ENCODE data around the gene USP49. TPM values are rescaled to one million over a fixed set of nuclear protein-coding genes. Genes with fewer than 3 reads are reported as not detected.

The USP49 gene
- total and polyA plus RNA-seq, 11 donors: 0.87 to 3.4 (median 1.7) TPM

DNA sequence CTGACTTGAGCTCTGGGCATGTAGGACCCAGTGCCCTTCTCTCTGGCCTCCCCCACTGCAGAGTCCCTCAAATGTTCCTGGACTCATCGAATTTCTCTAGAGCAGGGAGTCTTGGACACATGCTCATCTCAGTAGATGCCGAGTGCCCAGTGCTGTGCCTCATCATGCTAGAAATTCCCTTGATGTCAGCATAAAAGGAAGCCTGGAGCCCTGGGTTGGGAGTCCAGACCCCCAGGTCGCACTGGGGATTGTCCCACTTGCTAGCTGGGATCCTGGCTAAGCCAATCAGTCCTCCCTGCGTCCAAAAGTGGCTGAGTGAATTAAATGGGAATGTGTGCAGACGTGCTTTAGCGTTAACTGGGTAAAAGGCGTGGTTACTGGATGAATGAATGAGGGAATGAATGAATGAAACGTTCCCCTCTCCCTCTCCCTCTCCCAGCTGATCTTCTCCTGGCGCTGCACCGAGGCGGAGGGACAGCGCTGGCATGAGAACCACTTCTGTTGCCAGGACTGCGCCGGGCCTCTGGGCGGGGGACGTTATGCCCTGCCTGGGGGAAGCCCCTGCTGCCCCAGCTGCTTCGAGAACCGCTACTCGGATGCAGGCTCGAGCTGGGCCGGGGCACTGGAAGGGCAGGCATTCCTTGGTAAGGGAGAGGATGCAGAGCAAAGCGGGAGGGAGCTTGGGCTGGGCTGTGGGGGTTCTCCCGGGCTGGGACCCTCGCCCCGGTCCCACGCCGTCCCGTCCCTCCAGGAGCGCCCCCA is 109.3 kb downstream of the USP49 start:
- ATAC-seq: peak in 2 of 4 donors; percentile 5 to 6
- peak in 2 of 5 donors; percentile 57 to 73 for DNase-seq
- Histone ChIP-seq H3K4me3 (peak overlapping the region; percentile 43 to 99 (median 88)), H3K27ac (peak overlapping the region; percentile 12 to 99 (median 94)), H3K27me3 (no peaks in the 10 kb centered on the region), H3K36me3 (peaks cover 0 to 31% (median 22%) of the 10 kb centered on the region in 9 donors), H3K9me3 (no peaks in the 10 kb centered on the region), H3K4me1 (peaks cover 14 to 64% (median 43%) of the 10 kb centered on the region in 12 donors)
- WGBS, 4 donors: 21 to 38% (median 21%) methylated on average over 9 to 29 of the region's 29 CpGs
- TF ChIP-seq, protein P1, sequence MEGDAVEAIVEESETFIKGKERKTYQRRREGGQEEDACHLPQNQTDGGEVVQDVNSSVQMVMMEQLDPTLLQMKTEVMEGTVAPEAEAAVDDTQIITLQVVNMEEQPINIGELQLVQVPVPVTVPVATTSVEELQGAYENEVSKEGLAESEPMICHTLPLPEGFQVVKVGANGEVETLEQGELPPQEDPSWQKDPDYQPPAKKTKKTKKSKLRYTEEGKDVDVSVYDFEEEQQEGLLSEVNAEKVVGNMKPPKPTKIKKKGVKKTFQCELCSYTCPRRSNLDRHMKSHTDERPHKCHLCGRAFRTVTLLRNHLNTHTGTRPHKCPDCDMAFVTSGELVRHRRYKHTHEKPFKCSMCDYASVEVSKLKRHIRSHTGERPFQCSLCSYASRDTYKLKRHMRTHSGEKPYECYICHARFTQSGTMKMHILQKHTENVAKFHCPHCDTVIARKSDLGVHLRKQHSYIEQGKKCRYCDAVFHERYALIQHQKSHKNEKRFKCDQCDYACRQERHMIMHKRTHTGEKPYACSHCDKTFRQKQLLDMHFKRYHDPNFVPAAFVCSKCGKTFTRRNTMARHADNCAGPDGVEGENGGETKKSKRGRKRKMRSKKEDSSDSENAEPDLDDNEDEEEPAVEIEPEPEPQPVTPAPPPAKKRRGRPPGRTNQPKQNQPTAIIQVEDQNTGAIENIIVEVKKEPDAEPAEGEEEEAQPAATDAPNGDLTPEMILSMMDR (IDR thresholded peaks at IDR 0.05): no peak
- no peak for TF ChIP-seq POLR2A (IDR thresholded peaks at IDR 0.05)
- intact Hi-C loops (cut with DNase I): loop anchor here in 9 of 10 donors (2.0 to 10.0 kb wide), 13 partner anchors 81 to 779 kb away; partner anchors contain the start of genes BYSL (in 5 of the 9), MED20 (in 5 of the 9), MRPS10 (in 2 of the 9) and USP49 (in 2 of the 9)

DNA sequence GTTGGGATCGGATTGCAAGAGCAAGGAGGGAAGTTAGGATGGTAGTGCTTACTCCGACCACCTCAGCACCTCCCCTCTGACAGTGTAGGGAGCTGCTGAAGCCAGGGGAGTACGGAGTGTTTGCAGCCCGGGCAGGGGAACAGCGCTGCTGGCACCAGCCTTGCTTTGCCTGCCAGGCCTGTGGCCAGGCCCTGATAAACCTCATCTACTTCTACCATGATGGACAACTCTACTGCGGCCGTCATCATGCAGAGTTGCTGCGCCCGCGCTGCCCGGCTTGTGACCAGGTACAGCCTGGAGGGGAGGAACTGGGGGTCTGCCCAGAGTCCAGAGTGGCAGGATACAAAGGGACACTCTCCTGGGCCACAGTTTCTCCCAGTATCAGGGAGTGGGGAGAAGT is 109.9 kb downstream of the USP49 start:
- intact Hi-C loops (cut with DNase I): loop anchor here in 8 of 10 donors (5.0 to 10.0 kb wide), 11 partner anchors 80 to 780 kb away; partner anchors contain the start of genes BYSL (in 3 of the 8), MED20 (in 3 of the 8), MRPS10 (in 2 of the 8) and USP49 (in 2 of the 8)
- no peaks in the 10 kb centered on the region for H3K27me3 ChIP-seq
- ATAC-seq (peak in 3 of 4 donors; percentile 2 to 10 (median 5)), DNase-seq (peak in 3 of 5 donors; percentile 50 to 74 (median 69))
- H3K36me3 ChIP-seq: peaks cover 0 to 25% (median 17%) of the 10 kb centered on the region in 9 donors
- no peak for TF ChIP-seq POLR2A (IDR thresholded peaks at IDR 0.05)
- TF ChIP-seq, protein P1 (IDR thresholded peaks at IDR 0.05): no peak
- peaks cover 14 to 65% (median 43%) of the 10 kb centered on the region in 12 donors for H3K4me1 ChIP-seq
- WGBS, 4 donors: 52 to 71% (median 58%) methylated on average over 6 to 11 of the region's 11 CpGs
- peak overlapping the region in 8 of 12 donors; percentile 43 to 98 (median 94) for H3K27ac ChIP-seq
- H3K9me3 ChIP-seq: no peaks in the 10 kb centered on the region
- H3K4me3 ChIP-seq: peak overlapping the region in 1 of 12 donors; percentile 99

DNA sequence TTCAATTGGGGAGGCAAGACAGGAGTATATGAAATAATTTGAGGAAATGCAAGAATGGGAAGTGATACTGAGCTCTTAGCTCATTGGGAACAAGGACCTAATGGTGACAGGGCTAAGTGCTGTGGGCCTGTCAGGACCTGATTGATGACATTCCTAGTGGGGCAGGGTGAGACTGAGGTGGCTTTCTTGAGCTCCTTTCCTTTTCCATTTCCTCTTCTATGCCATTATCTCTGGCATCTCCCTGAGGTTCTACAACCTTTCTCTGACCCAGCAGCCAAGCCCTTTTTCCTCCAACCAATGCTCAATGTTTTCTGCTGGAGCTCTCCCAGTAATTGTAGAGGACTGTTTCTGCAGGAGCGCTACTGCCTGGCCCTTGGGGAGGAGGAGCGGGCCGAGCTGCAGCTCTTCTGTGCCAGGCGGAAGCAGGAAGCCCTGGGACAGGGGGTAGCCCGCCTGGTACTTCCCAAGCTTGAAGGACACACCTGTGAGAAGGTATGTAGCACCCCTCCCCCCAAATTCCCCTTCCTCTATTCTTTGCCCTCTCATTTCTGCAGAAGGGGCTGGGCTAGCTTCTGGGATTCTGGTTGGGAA is 110.5 kb downstream of the USP49 start:
- no peaks in the 10 kb centered on the region for H3K9me3 ChIP-seq
- intact Hi-C loops (cut with DNase I): loop anchor here in 9 of 10 donors (5.0 to 10.0 kb wide), 12 partner anchors 63 to 780 kb away; partner anchors contain the start of genes BYSL (in 3 of the 9), CCND3 (in 3 of the 9), MED20 (in 3 of the 9) and MRPS10 (in 3 of the 9)
- WGBS, 4 donors: 67 to 76% (median 68%) methylated on average over 5 of the region's 5 CpGs
- no peak for TF ChIP-seq POLR2A (IDR thresholded peaks at IDR 0.05)
- no peak overlapping the region for H3K4me3 ChIP-seq
- ATAC-seq (no peak), DNase-seq (no peak)
- H3K36me3 ChIP-seq: peaks cover 0 to 19% (median 11%) of the 10 kb centered on the region in 9 donors
- H3K27ac ChIP-seq: peak overlapping the region in 3 of 12 donors; percentile 15 to 98 (median 88)
- no peaks in the 10 kb centered on the region for H3K27me3 ChIP-seq
- peaks cover 14 to 65% (median 41%) of the 10 kb centered on the region in 12 donors for H3K4me1 ChIP-seq

DNA sequence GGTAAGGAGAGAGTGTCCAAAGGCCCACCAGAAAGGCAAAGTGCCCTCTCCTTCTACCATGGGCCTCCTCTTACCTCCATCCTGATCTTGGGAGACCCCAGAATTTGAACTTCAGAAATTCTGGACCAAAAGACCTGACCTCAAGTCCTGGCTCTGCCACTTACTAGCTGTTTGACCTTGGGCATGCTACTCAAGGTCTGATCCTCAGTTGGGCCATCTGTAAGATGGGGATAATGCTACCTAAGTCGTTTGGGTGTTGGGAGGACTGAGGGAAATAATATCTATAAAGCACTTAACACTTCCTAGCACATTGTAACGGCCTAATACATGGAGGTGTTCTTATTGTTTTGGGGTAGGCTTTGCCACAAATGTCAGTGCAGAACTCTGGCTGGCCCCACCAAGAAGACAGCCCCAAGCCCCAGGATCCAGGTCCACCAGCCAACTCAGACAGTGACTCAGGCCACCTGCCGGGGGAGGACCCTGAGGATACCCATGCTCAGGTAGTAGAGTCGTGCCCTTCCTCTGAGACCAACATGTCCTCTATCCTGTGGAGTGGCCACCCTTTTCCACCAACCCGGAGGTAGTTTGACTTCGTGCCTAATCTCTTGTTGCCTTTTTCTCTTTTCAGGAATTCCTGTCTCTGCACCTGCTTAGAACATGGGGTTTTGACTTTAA is 111.9 kb downstream of the USP49 start:
- Histone ChIP-seq H3K27me3 (no peaks in the 10 kb centered on the region), H3K27ac (no peak overlapping the region), H3K9me3 (no peaks in the 10 kb centered on the region), H3K4me1 (peaks cover 10 to 65% (median 39%) of the 10 kb centered on the region in 12 donors), H3K4me3 (no peak overlapping the region), H3K36me3 (peaks cover 0 to 10% (median 0%) of the 10 kb centered on the region in 9 donors)
- ATAC-seq (no peak), DNase-seq (no peak)
- WGBS, 4 donors: 72 to 82% (median 75%) methylated on average over 6 of the region's 6 CpGs
- intact Hi-C loops (cut with DNase I): loop anchor here in 6 of 10 donors (5.0 to 10.0 kb wide), 9 partner anchors 64 to 782 kb away; partner anchors contain the start of genes CCND3 (in 2 of the 6), MRPS10 (in 2 of the 6), UBR2 (in 1 of the 6) and USP49 (in 1 of the 6)
- TF ChIP-seq, protein P1 (IDR thresholded peaks at IDR 0.05): no peak
- no peak for TF ChIP-seq POLR2A (IDR thresholded peaks at IDR 0.05)

Data from heart left ventricle (tissue), 16 donors.